IMR-90 (cell line): ENCODE measurements around the gene GTF3C1. TPM values are rescaled to one million over a fixed set of nuclear protein-coding genes. Genes with fewer than 3 reads are reported as not detected.

Experiments used
- ATAC-seq: fragments of 200-7000 bp; cut with Tn5 transposase; 2 replicates; pipeline ENCODE4 v1.9.1; 2020; ENCODE audit warnings: low read depth, mild to moderate bottlenecking, moderate library complexity
- BruUV-seq: library from RNA; stranded (reverse); fragments of 400-500 nt; replicated peaks from 2 replicates; lab custom pipeline; 2021; lab: Mats Ljungman, UMichigan
- CTCF ChIA-PET: fragments of 300-600 bp; formaldehyde crosslinking; extraction: SDS; loops from one replicate; lab custom pipeline; 2021; ENCODE audit warnings: antibody characterized with exemption; lab: Yijun Ruan, JAX
- POLR2A ChIA-PET: fragments of 300-600 bp; sonication (Branson Sonifier 250); formaldehyde crosslinking; loops from one replicate; lab custom pipeline; 2022; ENCODE audit warnings: antibody characterized with exemption; ENCODE audit not compliant: unreplicated experiment; lab: Charles Lee
- DNase-seq: peaks from one replicate; pipeline ENCODE4 v3.0.0; 2013
- H2AFZ ChIP-seq: replicated peaks from 2 replicates; pipeline ENCODE3; 2013; ENCODE audit warnings: low read length, mild to moderate bottlenecking; ENCODE audit not compliant: poor library complexity
- H2AK5ac ChIP-seq: 2 replicates; pipeline ENCODE4 v1.6.1; 2013; ENCODE audit warnings: low read depth, low read length, inconsistent platforms
- H2AK9ac ChIP-seq: replicated peaks from 2 replicates; pipeline ENCODE3; 2013; ENCODE audit warnings: mild to moderate bottlenecking, low read depth, low read length, moderate library complexity; ENCODE audit not compliant: poor library complexity
- H2BK120ac ChIP-seq: 2 replicates; pipeline ENCODE4 v1.6.1; 2013; ENCODE audit warnings: low read depth, low read length, inconsistent platforms
- H2BK15ac ChIP-seq: 3 replicates; pipeline ENCODE4 v1.6.1; 2013; ENCODE audit warnings: low read depth, low read length, inconsistent platforms
- H2BK20ac ChIP-seq: 2 replicates; pipeline ENCODE4 v1.6.1; 2013; ENCODE audit warnings: low read depth, mild to moderate bottlenecking, inconsistent platforms, low read length, moderate library complexity
- H2BK5ac ChIP-seq: 2 replicates; pipeline ENCODE4 v1.6.1; 2013; ENCODE audit warnings: mild to moderate bottlenecking, low read depth, low read length, inconsistent platforms; ENCODE audit not compliant: poor library complexity, severe bottlenecking
- H3K14ac ChIP-seq: replicated peaks from 2 replicates; pipeline ENCODE4 v1.6.1; 2013; ENCODE audit warnings: low read depth, low read length, inconsistent platforms
- H3K18ac ChIP-seq: 2 replicates; pipeline ENCODE4 v1.6.1; 2013; ENCODE audit warnings: low read depth, low read length, control low read depth
- H3K23ac ChIP-seq: 2 replicates; pipeline ENCODE4 v1.6.1; 2013; ENCODE audit warnings: low read depth, low read length, inconsistent platforms
- H3K27ac ChIP-seq: 2 replicates; pipeline ENCODE4 v1.5.1; 2013; ENCODE audit warnings: mild to moderate bottlenecking, control low read depth, low read length; ENCODE audit not compliant: insufficient read depth
- H3K27me3 ChIP-seq: 2 replicates; pipeline ENCODE4 v1.6.1; 2013; ENCODE audit warnings: low read length; ENCODE audit not compliant: control insufficient read depth, insufficient read depth
- H3K36me3 ChIP-seq: 2 replicates; pipeline ENCODE4 v1.6.1; 2013; ENCODE audit warnings: low read length, mixed read lengths; ENCODE audit not compliant: control insufficient read depth, insufficient read depth
- H3K4ac ChIP-seq: 2 replicates; pipeline ENCODE4 v1.6.1; 2013; ENCODE audit warnings: low read depth, low read length, inconsistent platforms
- H3K4me1 ChIP-seq: 2 replicates; pipeline ENCODE4 v1.6.1; 2013; ENCODE audit warnings: low read length, mixed read lengths; ENCODE audit not compliant: control insufficient read depth, insufficient read depth
- H3K4me2 ChIP-seq: 2 replicates; pipeline ENCODE4 v1.6.1; 2013; ENCODE audit warnings: low read depth, mild to moderate bottlenecking, control low read depth, low read length, moderate library complexity
- H3K4me3 ChIP-seq: 2 replicates; pipeline ENCODE4 v1.5.1; 2013; ENCODE audit warnings: low read depth, mild to moderate bottlenecking, control low read depth, low read length, moderate library complexity; ENCODE audit not compliant: insufficient read depth
- H3K56ac ChIP-seq: 2 replicates; pipeline ENCODE4 v1.6.1; 2013; ENCODE audit warnings: low read length, inconsistent platforms; ENCODE audit not compliant: insufficient read depth; ENCODE audit errors: extremely low read depth
- H3K79me1 ChIP-seq, 2 experiments: 2 replicates each; pipeline ENCODE4 v1.6.1; 2013; ENCODE audit warnings: low read length in 2 of 2, inconsistent platforms in 1 of 2, low read depth in 1 of 2
- H3K9ac ChIP-seq: 2 replicates; pipeline ENCODE4 v1.6.1; 2013; ENCODE audit warnings: low read depth, low read length, control low read depth
- H3K9me1 ChIP-seq: 2 replicates; pipeline ENCODE4 v1.6.1; 2013; ENCODE audit warnings: low read length, inconsistent platforms; ENCODE audit not compliant: insufficient read depth
- H3K9me3 ChIP-seq: 2 replicates; pipeline ENCODE4 v1.6.1; 2013; ENCODE audit warnings: low read length; ENCODE audit not compliant: control insufficient read depth, insufficient read depth
- H4K20me1 ChIP-seq: 2 replicates; pipeline ENCODE4 v1.6.1; 2013; ENCODE audit warnings: low read length, inconsistent platforms; ENCODE audit not compliant: insufficient read depth
- H4K5ac ChIP-seq: 2 replicates; pipeline ENCODE4 v1.6.1; 2013; ENCODE audit warnings: mild to moderate bottlenecking, low read depth, low read length, control low read depth
- H4K8ac ChIP-seq, 2 experiments: 2 replicates each; pipeline ENCODE4 v1.6.1; 2013; ENCODE audit warnings: low read depth in 2 of 2, low read length in 2 of 2, control low read depth in 1 of 2, inconsistent platforms in 1 of 2
- H4K91ac ChIP-seq: 2 replicates; pipeline ENCODE4 v1.6.1; 2013; ENCODE audit warnings: low read depth, low read length, inconsistent platforms; ENCODE audit not compliant: insufficient read depth
- BHLHE40 ChIP-seq: fragments of 150-350 bp; IDR thresholded peaks from 2 replicates; pipeline ENCODE4 v1.6.1; 2016; ENCODE audit warnings: mild to moderate bottlenecking, low read depth, low read length
- CTCF ChIP-seq: conservative IDR thresholded peaks from 2 replicates; pipeline ENCODE4 v1.5.1; 2012; ENCODE audit warnings: mild to moderate bottlenecking, low read depth, low read length, improper control_type of control experiment
- MAZ ChIP-seq: IDR thresholded peaks from 2 replicates; pipeline ENCODE4 v1.6.1; 2012; ENCODE audit warnings: low read depth, mild to moderate bottlenecking, low read length, improper control_type of control experiment, moderate library complexity, borderline replicate concordance
- RFX5 ChIP-seq: IDR thresholded peaks from 2 replicates; pipeline ENCODE4 v1.8.0; 2012; ENCODE audit warnings: low read depth, mild to moderate bottlenecking, low read length, moderate library complexity
- WGBS, 2 experiments: methylation state at CpG; one replicate each; pipeline versions ENCODE4 v1.1.5 to v1.1.7; 2013; ENCODE audit warnings: missing lambda C conversion rate in 2 of 2; ENCODE audit not compliant: insufficient read length in 1 of 2; ENCODE audit errors: extremely low coverage in 2 of 2; 5-methylcytosine and 5-hydroxymethylcytosine counted together
- dilution Hi-C: fragments of 300-500 bp; cut with HindIII; formaldehyde crosslinking; loops from one replicate; pipeline ENCODE4 v1.14.3; 2018; ENCODE audit warnings: low sequenced_read_pairs; ENCODE audit not compliant: unreplicated experiment
- in situ Hi-C: fragments of 300-500 bp; cut with MboI; formaldehyde crosslinking; loops from 3 replicates; pipeline ENCODE4 v1.14.3; 2019; ENCODE audit warnings: low sequenced_read_pairs, inconsistent platforms, mixed read lengths
- intact Hi-C: fragments of 100-400 bp; cut with micrococcal nuclease; formaldehyde crosslinking; loops from 2 replicates; pipeline ENCODE4 v1.10.0; 2022
- polyA plus RNA-seq, 3 experiments: library from polyadenylated mRNA; depleted of rRNA; stranded (reverse); fragments of >200 nt; gene quantifications; 2 replicates each; pipeline ENCODE4 v1.2.3, GENCODE V29; 2012; ENCODE audit warnings: low replicate concordance in 1 of 3
- total RNA-seq: library from RNA; depleted of rRNA; stranded (reverse); fragments of >200 nt; gene quantifications from 2 replicates; pipeline ENCODE4 v1.2.3, GENCODE V29; 2012

GTF3C1 gene
- total and polyA plus RNA-seq, 2 of the 4 experiments (the other 2 are of a cell fraction): 50.8 to 68.1 TPM

- H3K4me1 ChIP-seq: peaks cover 5% of the 10 kb centered on the region
- H3K14ac ChIP-seq: no peak overlapping the region
- no peak overlapping the region for H3K4me3 ChIP-seq
- H2BK120ac ChIP-seq: no peak overlapping the region
- no peak overlapping the region for H3K4ac ChIP-seq
- no peak overlapping the region for H2BK20ac ChIP-seq
- DNase-seq (no peak), ATAC-seq (no peak)
- H3K18ac ChIP-seq: no peak overlapping the region
- no peak overlapping the region for H4K5ac ChIP-seq
- dilution Hi-C loops: no loop called here
- no peak overlapping the region for H2AK9ac ChIP-seq
- TF ChIP-seq CTCF (no peak), RFX5 (no peak), MAZ (no peak), BHLHE40 (no peak)
- no peak overlapping the region for H2AK5ac ChIP-seq
- no peaks in the 10 kb centered on the region for H3K9me3 ChIP-seq
- intact Hi-C loops: no loop called here
- no peak overlapping the region for H4K91ac ChIP-seq
- no peak overlapping the region for H2AFZ ChIP-seq
- no peak overlapping the region for H3K56ac ChIP-seq
- H2BK5ac ChIP-seq: no peak overlapping the region
- H3K27ac ChIP-seq: no peak overlapping the region
- in situ Hi-C loops: no loop called here
- 100% methylated on average over 3 of the region's 3 CpGs; no CpG with 5 or more reads in 1 of the 2 experiments for WGBS, 2 experiments
- H3K27me3 ChIP-seq: no peaks in the 10 kb centered on the region
- CTCF ChIA-PET: no interaction called here
- H3K79me1 ChIP-seq: peaks cover 3 to 8% of the 10 kb centered on the region in 2 experiments; a peak in 2 of 4 replicates
- POLR2A ChIA-PET: no interaction called here
- no peak overlapping the region for H2BK15ac ChIP-seq
- no peak overlapping the region for H3K23ac ChIP-seq
- H3K9ac ChIP-seq: no peak overlapping the region
- BruUV-seq: no TSS peak
- no peak overlapping the region for H4K8ac ChIP-seq
- H3K9me1 ChIP-seq: peaks cover 8% of the 10 kb centered on the region
- H4K20me1 ChIP-seq: no peaks in the 10 kb centered on the region
- no peak overlapping the region for H3K4me2 ChIP-seq
- peaks cover 90% of the 10 kb centered on the region for H3K36me3 ChIP-seq
Observed at GRCh38 chr16:27500801-27501200, 48.9 kb downstream of the GTF3C1 start.
